Loucy (cell line): Measurements from ENCODE around the gene ARGLU1.

Experiments used
- H2AFZ ChIP-seq: fragments of 200-600 bp; sonication (generic); 2 replicates; pipeline ENCODE4 v1.6.0; 2016; ENCODE audit warnings: antibody characterized with exemption, mild to moderate bottlenecking, low read length, moderate library complexity
- H3F3A ChIP-seq: fragments of 200-600 bp; 2 replicates; pipeline ENCODE4 v1.6.0; 2016; ENCODE audit warnings: antibody characterized with exemption, low read depth, mild to moderate bottlenecking
- H3K27me3 ChIP-seq: fragments of 200-600 bp; sonication (generic); 2 replicates; pipeline ENCODE4 v1.6.1; 2014; ENCODE audit warnings: low read length, mild to moderate bottlenecking; ENCODE audit not compliant: insufficient read depth, poor library complexity, severe bottlenecking
- H3K36me3 ChIP-seq: fragments of 200-600 bp; sonication (generic); 2 replicates; pipeline ENCODE4 v1.6.1; 2016; ENCODE audit warnings: low read length; ENCODE audit not compliant: insufficient read depth
- H3K4me1 ChIP-seq: fragments of 200-600 bp; sonication (generic); 2 replicates; pipeline ENCODE4 v1.5.1; 2014; ENCODE audit warnings: low read length, mild to moderate bottlenecking; ENCODE audit not compliant: insufficient read depth, poor library complexity, severe bottlenecking
- H3K4me2 ChIP-seq: fragments of 200-600 bp; sonication (generic); 2 replicates; pipeline ENCODE4 v1.6.0; 2014; ENCODE audit warnings: antibody characterized with exemption, low read length, low read depth, mild to moderate bottlenecking; ENCODE audit not compliant: poor library complexity, severe bottlenecking
- H3K4me3 ChIP-seq: fragments of 200-600 bp; sonication (generic); 2 replicates; pipeline ENCODE4 v1.5.1; 2014; ENCODE audit warnings: low read length, mild to moderate bottlenecking, mixed read lengths; ENCODE audit not compliant: poor library complexity, severe bottlenecking
- H3K79me2 ChIP-seq: fragments of 200-600 bp; sonication (generic); 2 replicates; pipeline ENCODE4 v1.6.1; 2014; ENCODE audit warnings: low read length; ENCODE audit not compliant: insufficient read depth
- H3K9ac ChIP-seq: fragments of 200-600 bp; sonication (generic); 2 replicates; pipeline ENCODE4 v1.6.0; 2014; ENCODE audit warnings: mild to moderate bottlenecking, low read depth, low read length, moderate library complexity; ENCODE audit not compliant: poor library complexity, severe bottlenecking
- H3K9me2 ChIP-seq: fragments of 200-600 bp; sonication (generic); replicated peaks from 2 replicates; pipeline ENCODE4 v1.6.1; 2016; ENCODE audit warnings: low read depth, low read length, mixed read lengths
- H3K9me3 ChIP-seq: fragments of 200-600 bp; sonication (generic); 2 replicates; pipeline ENCODE4 v1.6.1; 2014; ENCODE audit warnings: mild to moderate bottlenecking, antibody characterized with exemption, low read length, low read depth; ENCODE audit not compliant: insufficient read depth
- H4K20me1 ChIP-seq: fragments of 200-600 bp; sonication (generic); 2 replicates; pipeline ENCODE4 v1.6.0; 2014; ENCODE audit warnings: antibody characterized with exemption, low read length, mild to moderate bottlenecking; ENCODE audit not compliant: insufficient read depth, poor library complexity, severe bottlenecking
- CTCF ChIP-seq: fragments of 200-600 bp; sonication (generic); conservative IDR thresholded peaks from 2 replicates; pipeline ENCODE4 v1.5.1; 2014; ENCODE audit warnings: mild to moderate bottlenecking, antibody characterized with exemption, low read length
- EZH2phosphoT487 ChIP-seq: fragments of 200-600 bp; IDR thresholded peaks from 2 replicates; pipeline ENCODE4 v1.6.1; 2018; ENCODE audit warnings: antibody characterized with exemption, mild to moderate bottlenecking, moderate library complexity, borderline replicate concordance

Gene ARGLU1

GRCh38 chr13:106515635-106516254 lies 52.2 kb downstream of the ARGLU1 start:
- no peaks in the 10 kb centered on the region for H3K27me3 ChIP-seq
- H2AFZ ChIP-seq = no peak overlapping the region
- no peaks in the 10 kb centered on the region for H3F3A ChIP-seq
- H3K9me3 ChIP-seq = no peaks in the 10 kb centered on the region
- H4K20me1 ChIP-seq = no peaks in the 10 kb centered on the region
- no peak overlapping the region for H3K9ac ChIP-seq
- no peaks in the 10 kb centered on the region for H3K79me2 ChIP-seq
- H3K36me3 ChIP-seq = no peaks in the 10 kb centered on the region
- no peaks in the 10 kb centered on the region for H3K4me1 ChIP-seq
- H3K4me3 ChIP-seq = no peak overlapping the region
- no peak for TF ChIP-seq CTCF
- TF ChIP-seq EZH2phosphoT487 = no peak
- H3K4me2 ChIP-seq = no peak overlapping the region
- no peaks in the 10 kb centered on the region for H3K9me2 ChIP-seq

- H4K20me1 ChIP-seq = no peaks in the 10 kb centered on the region
- no peaks in the 10 kb centered on the region for H3K79me2 ChIP-seq
These were observed 52.9 kb downstream of the ARGLU1 start for GRCh38 chr13:106514928-106515634.

More at GRCh38 chr13:106514928-106515634, 52.9 kb downstream of the ARGLU1 start:
- no peaks in the 10 kb centered on the region for H3K9me3 ChIP-seq
- no peaks in the 10 kb centered on the region for H3K9me2 ChIP-seq
- no peaks in the 10 kb centered on the region for H3F3A ChIP-seq
- no peaks in the 10 kb centered on the region for H3K4me1 ChIP-seq
- H3K4me3 ChIP-seq = no peak overlapping the region
- no peak overlapping the region for H3K9ac ChIP-seq
- no peak overlapping the region for H3K4me2 ChIP-seq
- no peaks in the 10 kb centered on the region for H3K27me3 ChIP-seq
- no peak for TF ChIP-seq CTCF
- no peak for TF ChIP-seq EZH2phosphoT487
- no peaks in the 10 kb centered on the region for H3K36me3 ChIP-seq
- no peak overlapping the region for H2AFZ ChIP-seq
